Endothelial cell of umbilical vein (primary cell): ENCODE results near the gene PLXDC1. TPM values are rescaled to one million over a fixed set of nuclear protein-coding genes. Genes with fewer than 3 reads are reported as not detected.
A peak's percentile ranks its signal among the peaks of the same experiment; 100 is the strongest.

Experiments used
- BruUV-seq: library from RNA; stranded (reverse); fragments of 400-500 nt; replicated peaks from 2 replicates; lab custom pipeline; 2021; lab: Mats Ljungman, UMichigan
- CTCF ChIA-PET: fragments of 300-600, 350-600 bp; sonication (Branson Sonifier 250); formaldehyde crosslinking; loops from one replicate; lab custom pipeline; 2021; ENCODE audit warnings: antibody characterized with exemption, inconsistent platforms; lab: Charles Lee
- POLR2A ChIA-PET: fragments of 300-600, 350-600 bp; sonication (Branson Sonifier 250); formaldehyde crosslinking; loops from one replicate; lab custom pipeline; 2021; ENCODE audit warnings: antibody characterized with exemption, inconsistent platforms; lab: Charles Lee
- DNase-seq: peaks from one replicate; pipeline ENCODE4 v3.0.0-alpha.2; 2011; ENCODE audit warnings: low read depth, low spot score
- FAIRE-seq: peaks from 2 replicates; lab custom pipeline; 2011; peaks lifted over from hg19 to GRCh38; lab: Jason Lieb, UNC
- H2AFZ ChIP-seq: 2 replicates; pipeline ENCODE4 v1.6.0; 2012; ENCODE audit warnings: low read depth, low read length, control low read depth, inconsistent platforms
- H3K27ac ChIP-seq: 2 replicates; pipeline ENCODE4 v1.5.1; 2011; ENCODE audit warnings: low read depth, mild to moderate bottlenecking, control low read depth, low read length, moderate library complexity; ENCODE audit not compliant: insufficient read depth
- H3K27me3 ChIP-seq, 2 experiments: 2 replicates each; pipeline versions ENCODE4 v1.6.0 to v1.6.1; 2011; ENCODE audit warnings: low read length in 2 of 2, mixed read lengths in 1 of 2; ENCODE audit not compliant: control insufficient read depth in 2 of 2, insufficient read depth in 2 of 2
- H3K36me3 ChIP-seq, 2 experiments: 2 replicates in 1 of 2; 3 replicates in 1 of 2; pipeline ENCODE4 v1.5.1; 2011; ENCODE audit warnings: low read length in 2 of 2, mild to moderate bottlenecking in 1 of 2, moderate library complexity in 1 of 2; ENCODE audit not compliant: control insufficient read depth in 2 of 2, insufficient read depth in 2 of 2; ENCODE audit errors: extremely low read depth in 1 of 2
- H3K4me1 ChIP-seq: 3 replicates; pipeline ENCODE4 v1.5.1; 2011; ENCODE audit warnings: mild to moderate bottlenecking, low read length; ENCODE audit not compliant: control insufficient read depth, insufficient read depth; ENCODE audit errors: extremely low read depth
- H3K4me2 ChIP-seq: 2 replicates; pipeline ENCODE4 v1.6.1; 2011; ENCODE audit warnings: low read length, control low read depth, mixed read lengths; ENCODE audit not compliant: insufficient read depth
- H3K4me3 ChIP-seq, 3 experiments: fragments of 200-600 bp in 1 of 3; sonication (generic), shearing (Covaris generic) in 1 of 3; replicated peaks in 1 of 3; 2 replicates each; pipeline ENCODE4 v1.5.1; 2011 to 2016; ENCODE audit warnings: control low read depth in 3 of 3, low read length in 3 of 3, mild to moderate bottlenecking in 2 of 3, inconsistent platforms in 1 of 3, low read depth in 1 of 3, moderate library complexity in 1 of 3; ENCODE audit not compliant: insufficient read depth in 1 of 3
- H3K79me2 ChIP-seq: 2 replicates; pipeline ENCODE4 v1.6.0; 2012; ENCODE audit warnings: low read length, inconsistent platforms; ENCODE audit not compliant: control insufficient read depth, insufficient read depth
- H3K9ac ChIP-seq: replicated peaks from 2 replicates; pipeline ENCODE3; 2011; ENCODE audit warnings: low read length, control low read depth; ENCODE audit not compliant: insufficient read depth; ENCODE audit errors: extremely low read depth
- H3K9me1 ChIP-seq: replicated peaks from 3 replicates; pipeline ENCODE4 v1.6.0; 2011; ENCODE audit warnings: mild to moderate bottlenecking, low read length; ENCODE audit not compliant: control insufficient read depth, insufficient read depth; ENCODE audit errors: extremely low read depth
- H3K9me3 ChIP-seq: replicated peaks from 2 replicates; pipeline ENCODE4 v1.5.1; 2012; ENCODE audit warnings: low read length, inconsistent platforms; ENCODE audit not compliant: control insufficient read depth, insufficient read depth
- H4K20me1 ChIP-seq: replicated peaks from 2 replicates; pipeline ENCODE3; 2011; ENCODE audit warnings: mild to moderate bottlenecking, low read length; ENCODE audit not compliant: control insufficient read depth, insufficient read depth; ENCODE audit errors: extremely low read depth
- CTCF ChIP-seq, 2 donors: IDR thresholded peaks; 1 replicate in 1 of 2; 2 replicates in 1 of 2; pipeline ENCODE4 v1.5.1; 2011; ENCODE audit warnings: low read length in 2 of 2, mild to moderate bottlenecking in 2 of 2, moderate library complexity in 2 of 2, control low read depth in 1 of 2, inconsistent platforms in 1 of 2, low read depth in 1 of 2; ENCODE audit not compliant: insufficient read depth in 1 of 2; ENCODE audit errors: extremely low read depth in 1 of 2
- EZH2 ChIP-seq: IDR thresholded peaks from 2 replicates; pipeline ENCODE4 v1.6.1; 2012; ENCODE audit warnings: borderline replicate concordance, low read depth, mild to moderate bottlenecking, moderate library complexity, low read length, inconsistent platforms; ENCODE audit not compliant: severe bottlenecking
- FOS ChIP-seq: IDR thresholded peaks from 2 replicates; pipeline ENCODE4 v1.6.1; 2011; ENCODE audit warnings: mild to moderate bottlenecking, low read length, moderate library complexity, borderline replicate concordance; ENCODE audit not compliant: insufficient read depth
- GATA2 ChIP-seq: IDR thresholded peaks from 2 replicates; pipeline ENCODE4 v1.7.0; 2011; ENCODE audit warnings: low read depth, mild to moderate bottlenecking, moderate library complexity, mixed read lengths, low read length; ENCODE audit not compliant: insufficient read length, insufficient read depth
- JUN ChIP-seq: IDR thresholded peaks from 2 replicates; pipeline ENCODE4 v1.6.1; 2011; ENCODE audit warnings: borderline replicate concordance, low read depth; ENCODE audit not compliant: insufficient read length, insufficient read depth
- MAX ChIP-seq: IDR thresholded peaks from 2 replicates; pipeline ENCODE4 v1.6.1; 2011; ENCODE audit not compliant: insufficient read depth, insufficient read length
- MYC ChIP-seq: IDR thresholded peaks from one replicate; pipeline ENCODE4 v1.6.1; 2011; ENCODE audit warnings: mild to moderate bottlenecking, low read depth, low read length
- POLR2A ChIP-seq: IDR thresholded peaks from 2 replicates; pipeline ENCODE4 v1.6.1; 2012; ENCODE audit warnings: low read depth, mild to moderate bottlenecking, control low read depth, low read length
- POLR2AphosphoS5 ChIP-seq: IDR thresholded peaks from 2 replicates; pipeline ENCODE4 v1.6.1; 2012; ENCODE audit warnings: low read depth, mild to moderate bottlenecking, control low read depth, low read length, moderate library complexity; ENCODE audit not compliant: insufficient read depth
- dilution Hi-C: fragments of 300-500 bp; cut with MboI; formaldehyde crosslinking; loops from one replicate; pipeline ENCODE4 v1.15.0; 2019; ENCODE audit warnings: low sequenced_read_pairs; ENCODE audit not compliant: extremely low pct_ligation_motif_present
- intact Hi-C: fragments of 100-400 bp; cut with micrococcal nuclease; formaldehyde crosslinking; loops from one replicate; pipeline ENCODE4 v1.10.0; 2022
- polyA plus RNA-seq, 4 experiments: library from polyadenylated mRNA; depleted of rRNA in 3 of 4; stranded (reverse) in 3 of 4; unstranded in 1 of 4; fragments of >200 nt; gene quantifications; 2 replicates each; pipeline versions ENCODE4 v1.2.1 to v1.2.3, GENCODE V29; 2011 to 2012; ENCODE audit warnings: missing spikeins in 1 of 4
- total RNA-seq: library from RNA; stranded (reverse); gene quantifications from 2 replicates; pipeline ENCODE4 v1.2.3, GENCODE V29; 2021

The PLXDC1 gene
- total and polyA plus RNA-seq, 2 donors (not counting 3 experiments of a cell fraction or from before 2014, with no cell fraction given) = 0.03 TPM; not detected in 1

- intact Hi-C loops (no loop called here), dilution Hi-C loops (no loop called here)
- Histone ChIP-seq H2AFZ (no peak overlapping the region), H3K4me1 (no peaks in the 10 kb centered on the region), H3K4me3 (no peak overlapping the region), H3K9me3 (no peaks in the 10 kb centered on the region), H3K4me2 (no peak overlapping the region), H3K36me3 (no peaks in the 10 kb centered on the region), H3K27ac (no peak overlapping the region), H3K27me3 (peaks cover 2 to 20% of the 10 kb centered on the region in 2 experiments), H3K9ac (no peak overlapping the region), H3K9me1 (no peaks in the 10 kb centered on the region), H3K79me2 (no peaks in the 10 kb centered on the region), H4K20me1 (no peaks in the 10 kb centered on the region)
- CTCF ChIA-PET = interaction anchor here (1.0 to 1.9 kb wide), 5 partner anchors 9 to 162 kb away, joined by 3 to 9 read pairs (median 4); no protein-coding TSS in a partner anchor
- TF ChIP-seq POLR2A (no peak), JUN (no peak), FOS (no peak), MAX (no peak), GATA2 (no peak), CTCF (IDR thresholded peaks at IDR 0.05; ENCODE audit: extremely low read depth in 1 of 2, insufficient read depth in 1 of 2, low read depth in 1 of 2, low read length in 2 of 2) (no peak), EZH2 (no peak), POLR2AphosphoS5 (no peak), MYC (no peak)
- BruUV-seq = no TSS peak
- FAIRE-seq (no peak), DNase-seq (peak; percentile 46)
- POLR2A ChIA-PET = no interaction called here
These were observed 69.0 kb downstream of the PLXDC1 start for GRCh38 chr17:39082482-39082881.
